Measurements from ENCODE around the gene POLR1A.

The POLR1A gene

GRCh38 chr2:86032861-86033595, 72.7 kb downstream of the POLR1A start:
- Histone ChIP-seq H3K4me3 (ENCODE audit: severe bottlenecking) (no peak overlapping the region), H3K4me1 (ENCODE audit: insufficient read depth, poor library complexity, severe bottlenecking) (peaks cover 6% of the 10 kb centered on the region), H3K36me3 (ENCODE audit: low read depth) (peaks cover 75% of the 10 kb centered on the region), H3K27ac (ENCODE audit: poor library complexity, severe bottlenecking) (no peak overlapping the region), H3K27me3 (ENCODE audit: insufficient read depth, poor library complexity, severe bottlenecking) (no peaks in the 10 kb centered on the region), H3K9me3 (ENCODE audit: severe bottlenecking) (no peaks in the 10 kb centered on the region)
- DNase-seq (ENCODE audit: low spot score), result no peak
- no peak for TF ChIP-seq CTCF (IDR thresholded peaks at IDR 0.05; ENCODE audit: poor library complexity, severe bottlenecking)
- no peak for ATAC-seq (ENCODE audit: low read depth)

- no peak for DNase-seq (ENCODE audit: low spot score)
- peaks cover 67% of the 10 kb centered on the region for H3K36me3 ChIP-seq (ENCODE audit: low read depth)
Observed at GRCh38 chr2:86031606-86032005, 74.1 kb downstream of the POLR1A start.

GRCh38 chr2:86031151-86031550, 74.5 kb downstream of the POLR1A start:
- no peak overlapping the region for H3K27ac ChIP-seq (ENCODE audit: poor library complexity, severe bottlenecking)
- no peak for TF ChIP-seq CTCF (IDR thresholded peaks at IDR 0.05; ENCODE audit: poor library complexity, severe bottlenecking)

More at GRCh38 chr2:86031606-86032005, 74.1 kb downstream of the POLR1A start:
- no peak overlapping the region for H3K4me3 ChIP-seq (ENCODE audit: severe bottlenecking)
- H3K27me3 ChIP-seq (ENCODE audit: insufficient read depth, poor library complexity, severe bottlenecking), result no peaks in the 10 kb centered on the region
- H3K9me3 ChIP-seq (ENCODE audit: severe bottlenecking), result no peaks in the 10 kb centered on the region
- peaks cover 6% of the 10 kb centered on the region for H3K4me1 ChIP-seq (ENCODE audit: insufficient read depth, poor library complexity, severe bottlenecking)
- no peak for TF ChIP-seq CTCF (IDR thresholded peaks at IDR 0.05; ENCODE audit: poor library complexity, severe bottlenecking)
- no peak overlapping the region for H3K27ac ChIP-seq (ENCODE audit: poor library complexity, severe bottlenecking)
- no peak for ATAC-seq (ENCODE audit: low read depth)

GRCh38 chr2:86029873-86030272, 75.8 kb downstream of the POLR1A start:
- Histone ChIP-seq H3K4me1 (ENCODE audit: insufficient read depth, poor library complexity, severe bottlenecking) (no peaks in the 10 kb centered on the region), H3K9me3 (ENCODE audit: severe bottlenecking) (no peaks in the 10 kb centered on the region), H3K4me3 (ENCODE audit: severe bottlenecking) (no peak overlapping the region), H3K27me3 (ENCODE audit: insufficient read depth, poor library complexity, severe bottlenecking) (no peaks in the 10 kb centered on the region), H3K27ac (ENCODE audit: poor library complexity, severe bottlenecking) (no peak overlapping the region), H3K36me3 (ENCODE audit: low read depth) (peaks cover 58% of the 10 kb centered on the region)
- no peak for TF ChIP-seq CTCF (IDR thresholded peaks at IDR 0.05; ENCODE audit: poor library complexity, severe bottlenecking)
- DNase-seq (ENCODE audit: low spot score) (no peak), ATAC-seq (ENCODE audit: low read depth) (no peak)

More at GRCh38 chr2:86031151-86031550, 74.5 kb downstream of the POLR1A start:
- ATAC-seq (ENCODE audit: low read depth), result no peak
- no peaks in the 10 kb centered on the region for H3K9me3 ChIP-seq (ENCODE audit: severe bottlenecking)
- no peaks in the 10 kb centered on the region for H3K27me3 ChIP-seq (ENCODE audit: insufficient read depth, poor library complexity, severe bottlenecking)
- peaks cover 69% of the 10 kb centered on the region for H3K36me3 ChIP-seq (ENCODE audit: low read depth)
- H3K4me3 ChIP-seq (ENCODE audit: severe bottlenecking), result no peak overlapping the region
- no peak for DNase-seq (ENCODE audit: low spot score)
- H3K4me1 ChIP-seq (ENCODE audit: insufficient read depth, poor library complexity, severe bottlenecking), result peaks cover 1% of the 10 kb centered on the region

- H3K27ac ChIP-seq (ENCODE audit: poor library complexity, severe bottlenecking), result no peak overlapping the region
- ATAC-seq (ENCODE audit: low read depth), result no peak
- H3K27me3 ChIP-seq (ENCODE audit: insufficient read depth, poor library complexity, severe bottlenecking), result no peaks in the 10 kb centered on the region
- no peak overlapping the region for H3K4me3 ChIP-seq (ENCODE audit: severe bottlenecking)
- no peak for TF ChIP-seq CTCF (IDR thresholded peaks at IDR 0.05; ENCODE audit: poor library complexity, severe bottlenecking)
- no peaks in the 10 kb centered on the region for H3K4me1 ChIP-seq (ENCODE audit: insufficient read depth, poor library complexity, severe bottlenecking)
- no peaks in the 10 kb centered on the region for H3K9me3 ChIP-seq (ENCODE audit: severe bottlenecking)
- H3K36me3 ChIP-seq (ENCODE audit: low read depth), result peaks cover 51% of the 10 kb centered on the region
- peak; percentile 17 for DNase-seq (ENCODE audit: low spot score)
Observed at GRCh38 chr2:86028766-86029381, 76.8 kb downstream of the POLR1A start.
